Breast epithelium (tissue), 4 donors: ENCODE measurements around the gene PER2. TPM values are rescaled to one million over a fixed set of nuclear protein-coding genes. Genes with fewer than 3 reads are reported as not detected.
A peak's percentile ranks its signal among the peaks of the same experiment; 100 is the strongest.

ENCODE experiments used
- DNase-seq, 2 donors: peaks; one replicate each; pipeline ENCODE4 v3.0.0-alpha.2; 2019; ENCODE audit warnings: low spot score in 2 of 2
- H3K27ac ChIP-seq, 2 donors: fragments of 200-600 bp; sonication (generic) in 1 of 2; one replicate each; pipeline ENCODE4 v1.5.1; 2016 to 2019; ENCODE audit warnings: mild to moderate bottlenecking in 1 of 2
- H3K27me3 ChIP-seq, 2 donors: fragments of 200-600 bp; sonication (generic) in 1 of 2; one replicate each; pipeline versions ENCODE4 v1.5.1 to v1.6.0; 2017 to 2019; ENCODE audit warnings: control low read depth in 1 of 2, mild to moderate bottlenecking in 1 of 2
- H3K36me3 ChIP-seq: fragments of 200-600 bp; one replicate; pipeline ENCODE4 v1.5.1; 2019
- H3K4me1 ChIP-seq, 2 donors: fragments of 200-600 bp; sonication (generic); one replicate each; pipeline ENCODE4 v1.5.1; 2016 to 2019; ENCODE audit warnings: control low read depth in 1 of 2
- H3K4me3 ChIP-seq, 3 donors: fragments of 200-600 bp; sonication (generic); 1 replicate in 2 of 3; 2 replicates in 1 of 3; pipeline ENCODE4 v1.5.1; 2016 to 2019; ENCODE audit warnings: mild to moderate bottlenecking in 3 of 3, moderate library complexity in 2 of 3
- H3K9me3 ChIP-seq, 2 donors: fragments of 200-600 bp; sonication (generic) in 1 of 2; one replicate each; pipeline ENCODE4 v1.5.1; 2016 to 2019; ENCODE audit warnings: control low read depth in 1 of 2
- CTCF ChIP-seq, 3 donors: fragments of 450-650 bp; IDR thresholded peaks; one replicate each; pipeline ENCODE4 v1.5.1; 2016 to 2017; ENCODE audit warnings: antibody characterized with exemption in 3 of 3, mild to moderate bottlenecking in 3 of 3, moderate library complexity in 3 of 3
- POLR2A ChIP-seq: fragments of 450-650 bp; IDR thresholded peaks from one replicate; pipeline ENCODE4 v1.6.1; 2016; ENCODE audit warnings: antibody characterized with exemption, mild to moderate bottlenecking, moderate library complexity
- POLR2AphosphoS5 ChIP-seq, 3 donors: sonication (generic); formaldehyde crosslinking; IDR thresholded peaks; one replicate each; pipeline ENCODE4 v1.6.1; 2017; ENCODE audit warnings: antibody characterized with exemption in 3 of 3
- intact Hi-C: fragments of 100-400 bp; cut with DNase I; formaldehyde crosslinking; loops from one replicate; pipeline ENCODE4 v1.15.1; 2023; ENCODE audit warnings: low total_unique reads
- total RNA-seq, 3 donors: library from RNA; depleted of rRNA; stranded (reverse); fragments of >200 nt; gene quantifications; one replicate each; pipeline ENCODE4 v1.1.0, GENCODE V29; 2016

The PER2 gene
- total RNA-seq, 3 donors from 2014 or later = 14.1 to 29.7 (median 16.1) TPM

- Histone ChIP-seq H3K4me3 (no peak overlapping the region), H3K36me3 (peaks cover under 1% of the 10 kb centered on the region), H3K4me1 (no peaks in the 10 kb centered on the region), H3K27ac (no peak overlapping the region), H3K27me3 (no peaks in the 10 kb centered on the region), H3K9me3 (no peaks in the 10 kb centered on the region)
- intact Hi-C loops = no loop called here
- TF ChIP-seq CTCF (IDR thresholded peaks at IDR 0.05) = no peak
- no peak for TF ChIP-seq POLR2AphosphoS5 (IDR thresholded peaks at IDR 0.05)
- TF ChIP-seq POLR2A = no peak
- no peak for DNase-seq
Observed at GRCh38 chr2:238271061-238271554, 17.3 kb downstream of the PER2 start.

- intact Hi-C loops = no loop called here
- no peak overlapping the region for H3K4me3 ChIP-seq
- no peak for TF ChIP-seq CTCF (IDR thresholded peaks at IDR 0.05)
- no peak for TF ChIP-seq POLR2AphosphoS5 (IDR thresholded peaks at IDR 0.05)
- no peak for TF ChIP-seq POLR2A
- no peaks in the 10 kb centered on the region for H3K4me1 ChIP-seq
- DNase-seq = no peak
- H3K36me3 ChIP-seq = no peaks in the 10 kb centered on the region
- no peaks in the 10 kb centered on the region for H3K9me3 ChIP-seq
- no peak overlapping the region for H3K27ac ChIP-seq
- H3K27me3 ChIP-seq = no peaks in the 10 kb centered on the region
Observed at GRCh38 chr2:238270606-238271005, 17.8 kb downstream of the PER2 start.

GRCh38 chr2:238269741-238270140, 18.7 kb downstream of the PER2 start:
- Histone ChIP-seq H3K27me3 (no peaks in the 10 kb centered on the region), H3K9me3 (no peaks in the 10 kb centered on the region), H3K4me1 (no peaks in the 10 kb centered on the region), H3K36me3 (no peaks in the 10 kb centered on the region), H3K4me3 (no peak overlapping the region), H3K27ac (no peak overlapping the region)
- no peak for TF ChIP-seq POLR2A
- TF ChIP-seq CTCF (IDR thresholded peaks at IDR 0.05) = no peak
- intact Hi-C loops = no loop called here
- no peak for DNase-seq

DNA sequence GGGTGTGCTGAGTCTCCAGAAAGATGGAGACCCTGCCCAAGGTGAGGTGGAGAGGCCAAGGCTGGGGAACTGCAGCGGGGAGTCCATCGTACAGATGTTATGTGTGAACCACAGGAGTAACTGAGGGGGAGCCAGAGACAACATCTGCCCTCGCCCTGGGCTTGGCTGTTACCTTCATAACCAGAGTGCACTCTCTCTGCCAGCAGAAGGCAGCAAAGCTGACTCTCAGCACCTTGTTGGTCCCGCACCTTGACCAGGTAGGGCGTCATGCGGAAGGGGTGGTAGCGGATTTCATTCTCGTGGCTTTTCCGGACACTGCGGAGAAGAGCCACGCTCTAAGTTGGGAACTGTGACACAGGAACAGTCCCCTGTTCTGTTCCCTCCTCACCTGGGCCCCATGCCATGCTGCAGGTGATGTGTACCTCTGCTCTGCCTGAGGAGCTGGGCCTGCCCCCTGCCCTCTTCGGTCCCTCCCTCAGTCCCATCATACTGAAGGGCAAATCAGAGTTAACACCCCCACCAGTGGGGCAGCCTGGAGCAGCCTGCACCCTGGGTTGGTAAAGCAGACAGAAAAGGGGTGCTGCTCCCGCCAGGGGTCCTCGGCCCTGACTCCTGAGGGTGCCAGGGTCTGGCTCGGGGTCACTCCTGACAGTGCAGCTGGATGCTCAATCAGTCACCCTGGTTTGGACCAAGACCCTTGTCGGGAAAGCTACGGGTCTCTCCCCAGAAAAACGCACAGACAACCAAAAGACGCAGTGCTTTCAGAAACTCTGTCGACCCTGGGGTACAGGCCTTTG, 20.3 kb downstream of the PER2 start:
- Histone ChIP-seq H3K27ac (peak overlapping the region; percentile 72 to 75), H3K9me3 (no peaks in the 10 kb centered on the region), H3K4me1 (peaks cover 0 to 8% of the 10 kb centered on the region in 2 donors), H3K27me3 (no peaks in the 10 kb centered on the region), H3K4me3 (no peak overlapping the region), H3K36me3 (no peaks in the 10 kb centered on the region)
- intact Hi-C loops = no loop called here
- DNase-seq = no peak
- TF ChIP-seq CTCF (IDR thresholded peaks at IDR 0.05) = no peak
- no peak for TF ChIP-seq POLR2A
- TF ChIP-seq POLR2AphosphoS5 (IDR thresholded peaks at IDR 0.05) = no peak

DNA sequence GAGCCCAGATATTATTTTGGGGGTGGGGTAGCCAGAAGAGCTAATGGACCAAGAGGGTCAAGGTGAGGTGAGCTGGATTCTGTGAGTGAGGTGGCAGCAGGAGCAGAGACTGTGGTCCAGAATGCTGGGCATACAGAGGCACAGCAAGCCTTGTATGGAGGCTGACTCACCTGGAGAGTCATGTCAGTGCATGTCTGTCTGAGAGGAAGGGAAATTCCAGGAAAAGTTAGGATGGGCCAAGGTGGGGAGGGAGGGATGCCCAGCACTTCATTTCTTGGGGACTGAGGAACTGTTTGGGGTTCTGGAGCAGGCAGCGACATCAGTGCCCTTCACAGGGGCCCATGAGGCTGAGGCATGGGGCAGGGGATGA, 21.1 kb downstream of the PER2 start:
- no peak for TF ChIP-seq CTCF (IDR thresholded peaks at IDR 0.05)
- TF ChIP-seq POLR2AphosphoS5 (IDR thresholded peaks at IDR 0.05) = peak in 1 of 3 donors; percentile 33
- no peak for TF ChIP-seq POLR2A
- peaks cover 0 to 8% of the 10 kb centered on the region in 2 donors for H3K4me1 ChIP-seq
- DNase-seq = peak in 1 of 2 donors; percentile 68
- intact Hi-C loops = no loop called here
- no peaks in the 10 kb centered on the region for H3K27me3 ChIP-seq
- no peaks in the 10 kb centered on the region for H3K36me3 ChIP-seq
- H3K27ac ChIP-seq = peak overlapping the region; percentile 72 to 75
- H3K4me3 ChIP-seq = no peak overlapping the region
- H3K9me3 ChIP-seq = no peaks in the 10 kb centered on the region
